SH-SY5Y (cell line): ENCODE measurements around the gene DDHD1.

Experiments
- GATA2 ChIP-seq: IDR thresholded peaks from 2 replicates; pipeline ENCODE4 v1.6.1; 2011; ENCODE audit warnings: mild to moderate bottlenecking, low read depth, low read length
- GATA3 ChIP-seq: IDR thresholded peaks from 2 replicates; pipeline ENCODE4 v1.6.1; 2011; ENCODE audit warnings: low read depth, mild to moderate bottlenecking, low read length, moderate library complexity

The DDHD1 gene

GRCh38 chr14:53137568-53138203 lies 15.4 kb downstream of the DDHD1 start:
- TF ChIP-seq GATA2, result no peak
- no peak for TF ChIP-seq GATA3

GRCh38 chr14:53128303-53129028 lies 24.7 kb downstream of the DDHD1 start:
- TF ChIP-seq GATA3 (no peak), GATA2 (no peak)

GRCh38 chr14:53127832-53128231 lies 25.3 kb downstream of the DDHD1 start:
- TF ChIP-seq GATA2, result no peak
- TF ChIP-seq GATA3, result no peak

GRCh38 chr14:53127151-53127550 lies 26.0 kb downstream of the DDHD1 start:
- no peak for TF ChIP-seq GATA2
- TF ChIP-seq GATA3, result no peak

- TF ChIP-seq GATA2, result no peak
- no peak for TF ChIP-seq GATA3
Observed at GRCh38 chr14:53126731-53127130, 26.4 kb downstream of the DDHD1 start.

GRCh38 chr14:53124786-53125185 lies 28.3 kb downstream of the DDHD1 start:
- TF ChIP-seq GATA2 (no peak), GATA3 (no peak)

GRCh38 chr14:53113989-53114388 lies 39.1 kb downstream of the DDHD1 start:
- no peak for TF ChIP-seq GATA3
- TF ChIP-seq GATA2, result no peak

- no peak for TF ChIP-seq GATA3
- no peak for TF ChIP-seq GATA2
Observed at GRCh38 chr14:53110096-53110495, 43.0 kb downstream of the DDHD1 start.

- TF ChIP-seq GATA3, result no peak
- TF ChIP-seq GATA2, result no peak
Observed at GRCh38 chr14:53109105-53110041, 43.8 kb downstream of the DDHD1 start.

GRCh38 chr14:53108292-53109104 lies 44.6 kb downstream of the DDHD1 start:
- TF ChIP-seq GATA3, result no peak

GRCh38 chr14:53106768-53107167 lies 46.4 kb downstream of the DDHD1 start:
- TF ChIP-seq GATA2, result no peak
- TF ChIP-seq GATA3, result no peak

GRCh38 chr14:53103636-53104340 lies 49.3 kb downstream of the DDHD1 start:
- TF ChIP-seq GATA2 (no peak), GATA3 (no peak)

- TF ChIP-seq GATA3, result no peak
- TF ChIP-seq GATA2, result no peak
Observed at GRCh38 chr14:53093206-53093605, 59.9 kb downstream of the DDHD1 start.
